Adrenal gland (tissue), 5 donors: ENCODE measurements around the gene NME4.

Experiments
- POLR2A ChIP-seq, 2 donors: fragments of 450-650 bp; IDR thresholded peaks; one replicate each; pipeline ENCODE4 v1.6.1; 2017; ENCODE audit warnings: antibody characterized with exemption in 2 of 2, mild to moderate bottlenecking in 2 of 2, moderate library complexity in 1 of 2
- TF ChIP-seq, protein P1 (sequence below), 6 experiments: fragments of 450-650 bp in 4 of 6; fragments of 200-600 bp in 2 of 6; sonication (generic) in 1 of 6; IDR thresholded peaks; 1 replicate in 5 of 6; 2 replicates in 1 of 6; pipeline versions ENCODE4 v1.5.1 to v1.8.0; 2016 to 2021; ENCODE audit warnings: antibody characterized with exemption in 6 of 6, mild to moderate bottlenecking in 2 of 6, moderate library complexity in 1 of 6
- donor health status: DM: no; HTN: no; CAD: no.

DNA sequence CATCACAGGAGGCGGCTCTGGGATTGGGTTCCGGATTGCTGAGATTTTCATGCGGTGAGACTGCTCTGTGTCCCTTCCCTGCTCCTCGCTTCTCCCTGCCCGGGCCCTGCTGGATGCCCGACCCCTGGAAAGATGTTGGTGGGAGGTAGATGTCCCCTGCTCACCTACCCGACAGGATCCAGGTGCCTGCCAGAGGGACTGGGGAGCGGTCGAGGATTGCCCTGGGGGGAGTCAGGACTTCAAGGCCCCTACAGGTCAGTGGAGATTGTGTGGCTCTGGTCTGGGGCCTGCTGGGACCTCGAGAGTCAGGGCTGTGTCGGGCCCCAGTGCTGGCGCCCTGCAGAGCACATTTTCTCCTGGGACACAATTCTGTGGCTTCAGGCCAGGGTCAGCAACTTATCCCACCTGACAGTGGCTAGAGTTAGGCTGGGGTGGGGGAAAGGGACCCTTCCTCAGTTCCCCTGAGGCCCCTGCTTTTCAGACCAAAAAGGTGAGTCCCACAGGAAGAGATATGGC, 8.0 kb downstream of the NME4 start:
- TF ChIP-seq, protein P1, sequence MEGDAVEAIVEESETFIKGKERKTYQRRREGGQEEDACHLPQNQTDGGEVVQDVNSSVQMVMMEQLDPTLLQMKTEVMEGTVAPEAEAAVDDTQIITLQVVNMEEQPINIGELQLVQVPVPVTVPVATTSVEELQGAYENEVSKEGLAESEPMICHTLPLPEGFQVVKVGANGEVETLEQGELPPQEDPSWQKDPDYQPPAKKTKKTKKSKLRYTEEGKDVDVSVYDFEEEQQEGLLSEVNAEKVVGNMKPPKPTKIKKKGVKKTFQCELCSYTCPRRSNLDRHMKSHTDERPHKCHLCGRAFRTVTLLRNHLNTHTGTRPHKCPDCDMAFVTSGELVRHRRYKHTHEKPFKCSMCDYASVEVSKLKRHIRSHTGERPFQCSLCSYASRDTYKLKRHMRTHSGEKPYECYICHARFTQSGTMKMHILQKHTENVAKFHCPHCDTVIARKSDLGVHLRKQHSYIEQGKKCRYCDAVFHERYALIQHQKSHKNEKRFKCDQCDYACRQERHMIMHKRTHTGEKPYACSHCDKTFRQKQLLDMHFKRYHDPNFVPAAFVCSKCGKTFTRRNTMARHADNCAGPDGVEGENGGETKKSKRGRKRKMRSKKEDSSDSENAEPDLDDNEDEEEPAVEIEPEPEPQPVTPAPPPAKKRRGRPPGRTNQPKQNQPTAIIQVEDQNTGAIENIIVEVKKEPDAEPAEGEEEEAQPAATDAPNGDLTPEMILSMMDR (IDR thresholded peaks at IDR 0.05), result no peak
- TF ChIP-seq POLR2A (IDR thresholded peaks at IDR 0.05), result no peak
